Fibroblast of skin of right biceps (primary cell): ENCODE results near the gene MOG.

Source experiments
- DNase-seq: peaks from one replicate; pipeline ENCODE4 v3.0.0-alpha.2; 2013

MOG gene

GRCh38 chr6:29656798-29657197 lies at the start of gene MOG:
Gene MOG, plus strand, starts transcription at chr6:29657092. Its CDS starts 118 bp downstream, at chr6:29657210.
- no peak for DNase-seq

GRCh38 chr6:29608131-29608530 lies 48.8 kb upstream of the MOG start:
- no peak for DNase-seq

DNA sequence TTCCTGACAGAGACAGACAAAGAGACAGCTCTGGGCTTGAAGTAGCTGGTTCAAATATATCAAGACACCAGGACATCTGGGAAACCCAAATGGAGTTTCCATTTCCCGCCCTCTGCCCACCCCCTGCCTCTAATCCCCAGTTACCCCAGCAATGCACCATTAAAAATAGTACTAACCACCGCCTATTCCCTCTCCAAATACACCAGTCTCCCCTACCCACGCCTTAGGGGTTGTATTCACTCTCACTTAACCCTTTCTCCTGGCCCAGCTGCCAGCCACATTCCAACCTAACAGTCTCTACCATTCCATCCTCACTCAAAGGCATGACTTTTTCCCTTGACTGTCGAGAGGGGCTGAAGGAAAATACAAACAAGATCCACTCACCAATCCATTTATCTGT lies 46.4 kb upstream of the MOG start:
- no peak for DNase-seq

DNA sequence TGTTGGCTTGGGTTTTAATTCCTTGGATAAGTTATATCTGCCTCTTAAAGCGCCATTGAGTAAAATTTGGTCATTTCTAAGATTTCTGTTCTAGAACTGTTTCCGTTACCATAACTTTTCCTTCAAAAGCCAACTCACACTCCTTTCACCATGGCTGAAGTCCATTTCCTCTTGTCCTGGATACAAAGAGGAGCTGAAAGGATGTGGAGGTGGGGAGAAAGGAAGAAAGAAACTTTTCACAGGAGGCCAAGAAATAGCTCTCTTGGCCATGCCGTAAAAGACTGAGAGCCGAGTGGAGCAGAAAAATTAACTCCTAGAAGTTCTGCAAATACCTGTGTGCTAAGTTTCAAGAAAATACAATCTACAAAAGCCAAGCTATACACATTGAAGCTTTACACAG lies 45.5 kb upstream of the MOG start:
- no peak for DNase-seq

DNA sequence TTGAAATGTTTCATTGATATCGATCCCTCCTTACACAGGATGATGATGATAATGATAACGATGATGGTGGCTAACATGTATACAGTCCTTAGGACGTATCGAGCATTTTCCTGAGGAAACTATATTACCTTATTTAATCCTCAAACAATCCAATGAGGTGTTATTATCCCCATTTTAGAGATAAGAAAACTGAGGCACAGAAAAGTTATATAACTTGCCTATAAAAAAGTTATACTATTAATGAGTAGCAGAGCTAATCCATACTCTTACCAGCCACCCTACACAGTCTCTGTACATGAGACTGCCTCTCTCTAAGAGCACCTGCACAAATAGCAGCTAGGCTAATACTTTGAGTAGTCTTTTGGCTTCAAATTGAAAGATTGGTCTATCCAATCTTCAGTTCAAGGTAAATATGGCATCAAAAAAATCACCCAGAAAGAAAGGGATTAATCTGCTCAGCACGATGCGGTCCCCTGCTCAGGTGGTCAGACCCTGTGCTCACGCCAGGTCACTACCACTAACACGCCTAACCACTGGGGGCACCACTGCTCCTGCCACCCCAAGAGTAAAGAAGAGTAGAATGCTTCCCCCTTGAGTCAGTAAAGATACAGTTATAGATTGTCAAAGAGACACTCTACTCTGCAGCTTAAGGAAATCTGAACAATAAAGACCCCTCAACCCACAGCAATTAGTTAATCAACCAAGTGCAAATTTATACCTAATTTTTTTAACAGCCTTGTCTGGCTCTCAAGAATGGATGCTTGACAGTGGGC lies 38.9 kb upstream of the MOG start:
- DNase-seq, result no peak

DNA sequence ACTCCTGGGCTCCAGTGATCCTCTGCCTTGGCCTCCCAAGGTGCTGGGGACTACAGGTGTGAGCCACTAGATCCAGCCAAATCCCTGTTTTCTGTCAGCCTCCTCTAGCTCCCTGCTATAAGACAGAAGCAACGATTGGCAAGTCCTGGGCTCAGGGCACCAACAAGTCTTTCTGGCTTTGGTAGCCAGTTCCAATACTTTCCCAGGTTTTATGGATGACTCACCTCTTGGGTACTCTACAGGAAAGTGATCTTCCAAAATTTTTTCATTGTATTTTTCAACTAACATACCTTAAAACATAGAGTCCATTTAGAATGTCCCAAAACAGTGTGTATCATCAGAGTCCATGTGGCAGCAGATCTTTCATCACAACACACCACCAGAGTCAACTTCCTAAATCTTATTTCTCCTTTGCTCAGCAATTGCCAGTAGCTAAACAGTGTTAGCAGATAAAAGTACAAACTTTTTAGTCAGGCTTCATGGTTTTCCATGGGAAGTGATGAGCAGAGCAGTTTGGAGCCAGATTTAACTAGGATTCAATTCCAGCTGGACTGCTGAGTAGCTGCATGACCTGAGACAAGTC lies 37.2 kb upstream of the MOG start:
- DNase-seq, result no peak

DNA sequence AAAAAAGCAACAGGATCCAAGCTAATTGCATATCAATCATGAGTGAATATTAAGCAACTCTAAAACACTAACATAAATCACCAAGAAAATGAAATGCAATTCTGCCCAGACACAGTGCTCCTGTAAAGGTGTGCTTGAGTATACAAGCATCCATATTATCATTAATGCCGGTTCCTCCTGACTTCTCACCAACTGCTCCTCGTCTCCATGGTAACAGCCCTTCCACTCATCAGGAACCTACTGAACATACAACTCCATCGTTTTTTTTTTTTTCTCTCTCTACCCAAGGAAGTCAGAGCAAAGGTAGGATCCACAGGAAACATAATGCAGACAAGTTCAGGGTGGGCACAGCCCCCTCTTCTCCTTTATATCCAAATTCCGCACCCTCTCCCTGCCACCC lies 36.3 kb upstream of the MOG start:
- no peak for DNase-seq

DNA sequence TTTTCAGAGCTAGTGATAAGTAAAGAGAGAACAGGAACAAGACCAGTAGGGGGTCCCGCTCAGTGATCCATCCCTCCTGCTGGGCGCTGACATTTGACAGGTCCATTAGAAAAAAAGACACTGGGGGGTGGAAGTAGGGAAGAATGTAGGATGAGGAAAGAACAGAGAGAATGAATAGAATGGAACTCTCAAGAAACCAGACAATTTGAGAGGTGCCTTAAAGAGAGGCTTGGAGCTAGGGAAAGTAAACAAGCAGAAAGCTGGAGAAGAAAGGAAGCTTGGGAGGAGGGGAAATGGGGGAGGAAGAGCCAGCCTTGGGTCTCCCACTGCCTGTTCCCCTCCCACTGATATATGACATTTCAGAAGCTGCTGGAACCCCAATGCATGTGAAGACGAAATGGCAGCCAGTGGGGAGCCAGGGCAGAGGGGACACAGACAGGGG lies 32.4 kb upstream of the MOG start:
- DNase-seq, result no peak

DNA sequence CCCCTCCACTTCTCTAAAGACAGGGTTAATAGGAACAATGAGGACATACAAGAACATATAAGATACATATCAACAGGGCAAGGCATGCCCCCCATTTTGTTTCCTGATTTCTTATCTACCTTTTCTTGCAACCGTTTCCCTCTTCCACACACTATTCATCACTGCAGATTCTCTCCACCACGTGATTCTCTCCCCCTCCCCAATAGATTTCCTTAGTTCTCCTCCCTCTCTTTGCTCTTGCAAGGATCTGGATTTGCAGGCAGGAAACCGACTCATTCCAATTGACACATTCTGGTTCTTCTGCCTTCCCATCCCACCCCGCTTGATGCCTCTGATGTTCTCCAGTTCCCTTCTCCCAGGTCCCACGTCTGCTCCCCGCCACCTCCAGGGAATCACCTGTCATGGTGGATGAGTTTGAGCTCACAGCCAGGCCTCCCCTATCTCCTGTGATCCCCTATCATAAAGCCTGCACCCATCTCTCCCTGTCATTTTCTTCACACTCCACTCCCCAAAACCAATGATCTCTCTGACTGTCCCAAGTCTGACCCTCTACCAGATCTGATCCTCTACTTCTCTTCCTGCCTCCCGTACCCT lies 31.5 kb upstream of the MOG start:
- no peak for DNase-seq

- DNase-seq, result no peak
Measured at GRCh38 chr6:29626948-29627754, 29.7 kb upstream of the MOG start.

DNA sequence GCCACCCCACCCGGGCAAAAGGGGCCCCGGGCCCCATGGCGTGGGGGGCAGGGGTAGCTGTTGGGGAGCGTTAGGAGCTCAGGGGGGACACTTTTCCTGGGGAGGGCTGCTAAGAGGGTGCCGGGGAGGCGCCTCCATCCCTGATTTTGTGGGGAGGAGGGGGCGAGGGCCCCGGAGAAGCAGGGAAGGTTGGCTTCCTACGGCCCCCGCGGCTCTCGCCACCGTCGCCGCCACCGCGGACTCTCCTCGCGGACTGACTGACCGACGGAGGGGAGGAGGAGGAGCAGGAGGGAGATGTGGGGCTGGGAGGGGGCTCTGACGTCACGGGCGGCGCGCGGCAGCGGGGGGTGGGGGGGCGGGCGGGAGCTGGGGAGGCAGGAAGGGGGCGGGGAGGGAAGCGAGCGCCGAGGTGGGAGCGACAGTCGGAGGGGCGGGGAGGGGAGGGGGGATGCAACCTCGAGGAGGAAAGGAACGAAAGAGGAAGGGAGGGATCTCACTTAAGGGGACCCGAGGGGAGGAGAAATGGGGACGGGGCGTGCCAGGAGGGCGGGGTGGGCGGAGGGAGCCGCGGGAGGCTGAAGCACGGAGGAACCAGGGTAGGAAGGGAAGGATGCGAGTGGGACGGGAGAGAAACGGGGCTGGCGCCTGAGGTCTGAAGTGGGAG lies 29.0 kb upstream of the MOG start:
- DNase-seq, result peak; percentile 92

DNA sequence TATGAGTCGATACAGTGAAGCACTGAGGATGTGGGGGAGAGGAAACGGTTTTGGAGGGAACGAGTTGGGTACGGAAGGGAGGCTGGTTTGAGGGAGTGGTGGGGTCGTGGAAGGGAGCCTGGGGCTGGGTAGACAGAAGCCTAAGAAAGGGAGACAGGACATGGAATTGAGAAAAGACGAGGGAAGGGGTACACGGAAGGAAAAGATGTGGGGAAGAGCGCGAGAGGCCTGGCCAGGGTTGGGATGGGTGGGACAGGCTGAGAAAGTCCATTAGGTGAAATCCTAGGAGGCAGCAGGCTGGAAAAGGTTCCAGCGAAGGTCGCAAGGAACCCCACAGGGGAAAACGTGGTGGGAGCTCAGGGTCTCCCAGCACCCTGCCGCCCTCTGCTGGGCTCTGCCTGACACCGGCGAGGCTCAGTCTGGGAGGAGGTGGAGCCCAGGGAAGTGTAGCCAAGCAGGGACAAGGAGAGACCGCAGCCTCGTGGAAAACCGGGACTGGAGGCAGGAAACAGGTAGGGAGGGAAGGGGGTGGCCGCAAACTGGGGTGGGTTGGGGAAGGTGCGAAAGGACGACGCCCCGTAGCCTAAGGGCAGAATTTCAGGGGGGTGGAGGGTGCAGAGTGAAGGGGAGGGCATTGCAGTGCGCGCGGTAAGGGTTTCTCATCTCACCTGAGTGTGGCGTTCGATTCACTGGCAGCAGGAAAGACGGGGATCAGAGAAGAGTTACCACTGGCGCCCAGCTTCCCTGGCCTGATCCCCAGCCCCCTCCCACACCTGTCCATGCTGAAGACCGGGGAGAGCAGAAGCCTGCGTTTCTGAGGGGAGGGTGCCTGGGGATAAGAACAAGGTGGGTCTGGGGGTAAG lies 28.2 kb upstream of the MOG start:
- DNase-seq, result peak; percentile 82

DNA sequence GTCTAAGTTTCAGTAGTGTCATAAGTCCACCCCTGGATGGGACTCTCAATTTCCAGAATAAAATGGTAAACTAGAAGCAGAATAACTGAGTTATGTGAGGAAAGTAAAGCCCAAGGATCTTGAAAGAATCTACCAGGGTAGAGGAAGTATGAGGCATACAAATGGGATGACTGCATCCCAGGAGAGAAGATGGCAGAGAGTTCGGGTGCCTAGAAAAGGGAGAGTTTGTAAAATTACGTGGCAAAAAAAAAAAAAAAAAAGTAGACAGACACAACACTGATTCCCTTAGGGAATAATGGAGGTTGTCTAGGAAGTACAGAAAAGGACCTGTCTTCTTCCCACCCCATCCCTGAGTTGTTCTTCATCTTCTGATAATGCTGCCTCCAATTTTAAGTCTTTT lies 27.3 kb upstream of the MOG start:
- DNase-seq, result no peak

DNA sequence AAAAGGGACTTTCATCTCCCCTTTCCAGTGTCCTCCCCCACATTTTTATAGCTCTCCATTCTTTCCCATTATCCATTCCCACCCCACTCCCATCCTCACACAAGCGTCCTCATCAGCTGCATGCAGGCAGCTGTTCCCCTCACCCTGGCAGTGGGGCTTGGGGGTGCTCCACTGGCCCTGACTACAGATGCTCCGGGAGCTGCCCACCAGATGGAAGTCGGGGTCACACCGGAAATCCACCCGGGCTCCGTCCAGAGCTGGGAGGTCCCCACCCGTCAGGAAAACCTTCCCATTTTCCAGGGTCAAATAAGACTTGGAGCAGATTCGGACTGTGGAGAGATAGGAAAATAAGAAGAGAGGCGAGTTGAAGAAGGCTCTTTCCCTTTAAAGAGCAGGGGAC lies 26.6 kb upstream of the MOG start:
- no peak for DNase-seq

- no peak for DNase-seq
Measured at GRCh38 chr6:29631209-29631810, 25.6 kb upstream of the MOG start.

GRCh38 chr6:29631860-29632731 lies 24.8 kb upstream of the MOG start:
- peak; percentile 75 for DNase-seq

- peak; percentile 92 for DNase-seq
Measured at GRCh38 chr6:29632789-29633533, 23.9 kb upstream of the MOG start, which contains the start of gene GABBR1. Gene GABBR1, minus strand, starts transcription at chr6:29633183. Its CDS starts 798 bp downstream, at chr6:29632385.

DNA sequence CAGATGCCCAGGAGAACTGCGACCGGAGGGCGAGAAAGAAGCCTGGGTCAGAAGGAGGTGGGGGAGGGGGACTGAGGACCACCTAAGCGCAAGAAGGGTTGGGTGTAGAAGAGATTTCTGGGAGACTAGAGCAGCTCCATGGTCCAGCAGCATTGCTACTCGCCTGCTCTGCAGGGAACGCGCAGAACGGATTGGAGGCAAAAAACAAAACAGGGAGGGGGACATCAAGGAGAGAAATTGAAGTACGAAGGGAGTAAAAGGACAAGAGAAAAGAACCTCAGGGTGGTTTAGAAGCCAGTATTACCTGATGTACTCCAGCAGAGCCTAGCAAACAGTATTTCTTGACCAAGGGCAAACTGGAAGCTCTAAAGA lies 23.4 kb upstream of the MOG start:
- DNase-seq, result no peak

DNA sequence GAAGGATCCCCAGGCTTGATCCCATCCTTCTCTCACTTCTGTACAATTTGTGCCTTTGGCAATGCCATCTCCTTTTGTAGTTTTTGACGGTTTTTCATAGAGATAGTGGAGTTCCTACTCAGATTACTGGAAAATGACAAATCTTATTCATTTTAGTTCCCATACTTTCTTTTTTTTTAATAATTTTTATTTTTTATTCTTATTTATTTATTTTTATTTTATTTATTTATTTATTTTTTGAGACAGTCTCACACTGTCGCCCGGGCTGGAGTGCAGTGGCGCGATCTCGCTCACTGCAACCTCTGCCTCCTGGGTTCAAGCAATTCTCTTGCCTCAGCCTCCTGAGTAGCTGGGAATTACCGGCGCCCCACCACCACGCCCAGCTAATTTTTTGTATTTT lies 19.6 kb upstream of the MOG start:
- DNase-seq, result no peak
